Loucy (cell line): ENCODE results near the gene TSPO.

Source experiments
- H2AFZ ChIP-seq: fragments of 200-600 bp; sonication (generic); 2 replicates; pipeline ENCODE4 v1.6.0; 2016; ENCODE audit warnings: antibody characterized with exemption, mild to moderate bottlenecking, low read length, moderate library complexity
- H3F3A ChIP-seq: fragments of 200-600 bp; 2 replicates; pipeline ENCODE4 v1.6.0; 2016; ENCODE audit warnings: antibody characterized with exemption, low read depth, mild to moderate bottlenecking
- H3K27me3 ChIP-seq: fragments of 200-600 bp; sonication (generic); 2 replicates; pipeline ENCODE4 v1.6.1; 2014; ENCODE audit warnings: low read length, mild to moderate bottlenecking; ENCODE audit not compliant: insufficient read depth, poor library complexity, severe bottlenecking
- H3K36me3 ChIP-seq: fragments of 200-600 bp; sonication (generic); 2 replicates; pipeline ENCODE4 v1.6.1; 2016; ENCODE audit warnings: low read length; ENCODE audit not compliant: insufficient read depth
- H3K4me1 ChIP-seq: fragments of 200-600 bp; sonication (generic); 2 replicates; pipeline ENCODE4 v1.5.1; 2014; ENCODE audit warnings: low read length, mild to moderate bottlenecking; ENCODE audit not compliant: insufficient read depth, poor library complexity, severe bottlenecking
- H3K4me2 ChIP-seq: fragments of 200-600 bp; sonication (generic); 2 replicates; pipeline ENCODE4 v1.6.0; 2014; ENCODE audit warnings: antibody characterized with exemption, low read length, low read depth, mild to moderate bottlenecking; ENCODE audit not compliant: poor library complexity, severe bottlenecking
- H3K4me3 ChIP-seq: fragments of 200-600 bp; sonication (generic); 2 replicates; pipeline ENCODE4 v1.5.1; 2014; ENCODE audit warnings: low read length, mild to moderate bottlenecking, mixed read lengths; ENCODE audit not compliant: poor library complexity, severe bottlenecking
- H3K79me2 ChIP-seq: fragments of 200-600 bp; sonication (generic); 2 replicates; pipeline ENCODE4 v1.6.1; 2014; ENCODE audit warnings: low read length; ENCODE audit not compliant: insufficient read depth
- H3K9ac ChIP-seq: fragments of 200-600 bp; sonication (generic); 2 replicates; pipeline ENCODE4 v1.6.0; 2014; ENCODE audit warnings: mild to moderate bottlenecking, low read depth, low read length, moderate library complexity; ENCODE audit not compliant: poor library complexity, severe bottlenecking
- H3K9me2 ChIP-seq: fragments of 200-600 bp; sonication (generic); replicated peaks from 2 replicates; pipeline ENCODE4 v1.6.1; 2016; ENCODE audit warnings: low read depth, low read length, mixed read lengths
- H3K9me3 ChIP-seq: fragments of 200-600 bp; sonication (generic); 2 replicates; pipeline ENCODE4 v1.6.1; 2014; ENCODE audit warnings: mild to moderate bottlenecking, antibody characterized with exemption, low read length, low read depth; ENCODE audit not compliant: insufficient read depth
- H4K20me1 ChIP-seq: fragments of 200-600 bp; sonication (generic); 2 replicates; pipeline ENCODE4 v1.6.0; 2014; ENCODE audit warnings: antibody characterized with exemption, low read length, mild to moderate bottlenecking; ENCODE audit not compliant: insufficient read depth, poor library complexity, severe bottlenecking
- EZH2phosphoT487 ChIP-seq: fragments of 200-600 bp; IDR thresholded peaks from 2 replicates; pipeline ENCODE4 v1.6.1; 2018; ENCODE audit warnings: antibody characterized with exemption, mild to moderate bottlenecking, moderate library complexity, borderline replicate concordance
- TF ChIP-seq, protein P1 (sequence below): fragments of 200-600 bp; sonication (generic); conservative IDR thresholded peaks from 2 replicates; pipeline ENCODE4 v1.5.1; 2014; ENCODE audit warnings: mild to moderate bottlenecking, antibody characterized with exemption, low read length

TSPO gene

DNA sequence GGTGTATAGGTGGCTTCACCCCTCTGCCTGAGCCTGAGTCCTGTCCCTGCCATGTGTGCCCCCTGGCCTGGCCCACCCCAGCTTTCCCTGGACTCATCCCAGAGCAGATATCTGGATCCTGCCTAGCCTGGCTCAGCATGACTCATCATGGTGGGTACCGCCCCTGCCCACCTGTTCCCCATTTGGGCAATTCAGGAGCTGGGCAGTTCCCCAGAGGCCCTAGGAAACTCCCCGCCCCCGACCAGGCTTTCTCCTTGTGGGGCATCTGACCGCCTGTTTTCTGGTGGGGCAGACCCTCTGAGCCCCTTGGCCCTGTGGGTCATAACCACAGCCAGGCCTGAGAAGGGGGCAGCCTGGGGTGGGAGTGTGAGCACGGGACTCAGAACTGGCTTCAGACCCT, 4.4 kb downstream of the TSPO start:
- H3K4me3 ChIP-seq: no peak overlapping the region
- peak overlapping the region; percentile 32 for H3K4me2 ChIP-seq
- peaks cover 26% of the 10 kb centered on the region for H3K79me2 ChIP-seq
- no peaks in the 10 kb centered on the region for H3F3A ChIP-seq
- no peaks in the 10 kb centered on the region for H3K27me3 ChIP-seq
- H3K36me3 ChIP-seq: no peaks in the 10 kb centered on the region
- H3K9me2 ChIP-seq: no peaks in the 10 kb centered on the region
- H3K9me3 ChIP-seq: no peaks in the 10 kb centered on the region
- no peak overlapping the region for H3K9ac ChIP-seq
- H4K20me1 ChIP-seq: no peaks in the 10 kb centered on the region
- peaks cover 25% of the 10 kb centered on the region for H3K4me1 ChIP-seq
- no peak for TF ChIP-seq EZH2phosphoT487
- TF ChIP-seq, protein P1, sequence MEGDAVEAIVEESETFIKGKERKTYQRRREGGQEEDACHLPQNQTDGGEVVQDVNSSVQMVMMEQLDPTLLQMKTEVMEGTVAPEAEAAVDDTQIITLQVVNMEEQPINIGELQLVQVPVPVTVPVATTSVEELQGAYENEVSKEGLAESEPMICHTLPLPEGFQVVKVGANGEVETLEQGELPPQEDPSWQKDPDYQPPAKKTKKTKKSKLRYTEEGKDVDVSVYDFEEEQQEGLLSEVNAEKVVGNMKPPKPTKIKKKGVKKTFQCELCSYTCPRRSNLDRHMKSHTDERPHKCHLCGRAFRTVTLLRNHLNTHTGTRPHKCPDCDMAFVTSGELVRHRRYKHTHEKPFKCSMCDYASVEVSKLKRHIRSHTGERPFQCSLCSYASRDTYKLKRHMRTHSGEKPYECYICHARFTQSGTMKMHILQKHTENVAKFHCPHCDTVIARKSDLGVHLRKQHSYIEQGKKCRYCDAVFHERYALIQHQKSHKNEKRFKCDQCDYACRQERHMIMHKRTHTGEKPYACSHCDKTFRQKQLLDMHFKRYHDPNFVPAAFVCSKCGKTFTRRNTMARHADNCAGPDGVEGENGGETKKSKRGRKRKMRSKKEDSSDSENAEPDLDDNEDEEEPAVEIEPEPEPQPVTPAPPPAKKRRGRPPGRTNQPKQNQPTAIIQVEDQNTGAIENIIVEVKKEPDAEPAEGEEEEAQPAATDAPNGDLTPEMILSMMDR: no peak
- H2AFZ ChIP-seq: no peak overlapping the region

DNA sequence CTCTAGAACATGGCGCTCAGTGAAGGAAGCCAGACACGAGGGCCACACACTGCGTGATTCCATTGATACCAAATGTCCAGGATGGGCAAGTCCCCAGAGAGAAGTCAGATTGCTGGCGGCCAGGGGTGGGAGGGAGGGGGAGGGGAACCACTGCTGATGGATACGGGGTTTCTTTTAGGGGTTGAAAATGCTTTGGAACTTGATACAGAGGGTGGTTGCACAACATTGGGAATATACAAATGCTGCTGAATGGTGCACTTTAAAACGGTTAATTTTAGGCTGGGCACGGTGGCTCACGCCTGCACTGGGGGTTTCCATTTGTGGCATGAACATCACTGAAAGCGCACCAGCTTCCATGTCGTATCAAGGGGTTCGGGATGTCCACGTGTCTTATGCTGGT, 5.1 kb downstream of the TSPO start:
- Histone ChIP-seq H3K9me2 (no peaks in the 10 kb centered on the region), H3K9ac (no peak overlapping the region), H3K4me3 (no peak overlapping the region), H3F3A (no peaks in the 10 kb centered on the region), H3K27me3 (no peaks in the 10 kb centered on the region), H3K4me1 (peaks cover 20% of the 10 kb centered on the region), H4K20me1 (no peaks in the 10 kb centered on the region), H2AFZ (no peak overlapping the region), H3K9me3 (no peaks in the 10 kb centered on the region), H3K36me3 (peaks cover 3% of the 10 kb centered on the region; the same call in 1 of the 2 replicates), H3K4me2 (no peak overlapping the region), H3K79me2 (peaks cover 26% of the 10 kb centered on the region)
- TF ChIP-seq, protein P1: no peak
- no peak for TF ChIP-seq EZH2phosphoT487

DNA sequence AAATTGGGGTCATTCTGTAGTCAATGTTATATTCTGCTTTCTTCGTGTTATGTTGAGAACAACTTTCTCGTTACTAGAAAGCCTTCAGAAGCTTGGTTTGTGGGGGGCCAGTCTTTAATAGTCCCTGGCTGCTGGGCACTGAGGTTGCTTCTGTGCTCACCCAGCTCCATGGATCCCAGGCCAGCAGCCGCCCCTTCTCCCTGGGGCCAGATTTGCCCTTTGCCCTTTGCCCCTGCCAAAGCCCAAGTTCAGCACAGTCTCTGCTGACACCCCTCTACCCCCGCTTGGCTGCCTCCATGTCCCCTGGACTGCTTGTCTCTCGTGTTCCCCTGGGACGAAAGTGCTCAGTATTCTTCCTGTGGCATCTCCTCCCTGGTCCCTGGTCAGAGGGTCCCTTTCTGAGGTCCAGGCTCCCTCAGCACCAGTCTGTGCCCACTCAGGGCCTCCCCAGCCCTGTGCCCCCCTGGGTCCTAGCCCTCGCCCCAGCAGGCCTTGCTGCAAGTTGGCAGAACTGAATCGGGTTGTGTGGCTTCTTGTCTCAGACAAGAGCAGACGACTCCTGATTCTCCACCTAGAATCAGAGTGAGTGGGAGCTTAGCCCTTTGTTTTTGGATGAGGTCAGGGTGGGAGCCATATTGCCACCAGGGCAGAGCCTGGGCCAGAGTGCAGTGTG, 6.7 kb downstream of the TSPO start:
- H3K36me3 ChIP-seq: peaks cover 3% of the 10 kb centered on the region; the same call in 1 of the 2 replicates
- H3K79me2 ChIP-seq: peaks cover 10% of the 10 kb centered on the region; the same call in 1 of the 2 replicates
- no peak overlapping the region for H3K4me2 ChIP-seq
- H3F3A ChIP-seq: no peaks in the 10 kb centered on the region
- no peak overlapping the region for H3K9ac ChIP-seq
- H3K27me3 ChIP-seq: no peaks in the 10 kb centered on the region
- no peak overlapping the region for H3K4me3 ChIP-seq
- H3K4me1 ChIP-seq: peaks cover 10% of the 10 kb centered on the region
- H3K9me2 ChIP-seq: no peaks in the 10 kb centered on the region
- H3K9me3 ChIP-seq: no peaks in the 10 kb centered on the region
- TF ChIP-seq EZH2phosphoT487: no peak
- TF ChIP-seq, protein P1: no peak
- H4K20me1 ChIP-seq: no peaks in the 10 kb centered on the region
- no peak overlapping the region for H2AFZ ChIP-seq
